OCI-LY7 (cell line): ENCODE measurements around the gene OTUD5. TPM values are rescaled to one million over a fixed set of nuclear protein-coding genes. Genes with fewer than 3 reads are reported as not detected.

ENCODE experiments used
- BruUV-seq: library from RNA; stranded (reverse); fragments of 400-500 nt; replicated peaks from 2 replicates; lab custom pipeline; 2021; lab: Mats Ljungman, UMichigan
- CTCF ChIA-PET: fragments of 300-600 bp; sonication (Branson Sonifier 250); formaldehyde crosslinking; loops from one replicate; lab custom pipeline; 2022; ENCODE audit warnings: antibody characterized with exemption; ENCODE audit not compliant: unreplicated experiment; lab: Charles Lee
- POLR2A ChIA-PET: fragments of 300-600 bp; sonication (Branson Sonifier 250); formaldehyde crosslinking; loops from one replicate; lab custom pipeline; 2022; ENCODE audit warnings: antibody characterized with exemption; lab: Charles Lee
- DNase-seq: peaks from one replicate; pipeline ENCODE4 v3.0.0-alpha.2; 2015; ENCODE audit warnings: low spot score
- H2AFZ ChIP-seq: fragments of 200-600 bp; sonication (generic), shearing (Covaris generic); 2 replicates; pipeline ENCODE4 v1.6.1; 2014; ENCODE audit warnings: mild to moderate bottlenecking, antibody characterized with exemption, low read length, moderate library complexity
- H3K27ac ChIP-seq: fragments of 200-600 bp; sonication (generic); 2 replicates; pipeline ENCODE4 v1.5.1; 2014; ENCODE audit warnings: mixed run types, low read depth, mild to moderate bottlenecking, moderate library complexity, low read length, inconsistent platforms; ENCODE audit not compliant: poor library complexity, severe bottlenecking
- H3K36me3 ChIP-seq: fragments of 200-600 bp; sonication (generic); 2 replicates; pipeline ENCODE4 v1.6.1; 2014; ENCODE audit warnings: mild to moderate bottlenecking, antibody characterized with exemption, low read length, moderate library complexity, mixed read lengths; ENCODE audit not compliant: insufficient read depth
- H3K4me1 ChIP-seq: fragments of 200-600 bp; sonication (generic); 2 replicates; pipeline ENCODE4 v1.5.1; 2014; ENCODE audit warnings: mild to moderate bottlenecking, low read length; ENCODE audit not compliant: insufficient read depth, poor library complexity, severe bottlenecking
- H3K4me2 ChIP-seq: fragments of 200-600 bp; sonication (generic); 2 replicates; pipeline ENCODE4 v1.6.1; 2014; ENCODE audit warnings: mild to moderate bottlenecking, low read length
- H3K4me3 ChIP-seq: fragments of 200-600 bp; sonication (generic); 2 replicates; pipeline ENCODE4 v1.5.1; 2014; ENCODE audit warnings: mild to moderate bottlenecking, low read depth, low read length; ENCODE audit not compliant: poor library complexity, severe bottlenecking
- H3K79me2 ChIP-seq: fragments of 200-600 bp; sonication (generic); 2 replicates; pipeline ENCODE4 v1.6.1; 2016; ENCODE audit warnings: low read depth, mild to moderate bottlenecking, low read length, moderate library complexity, mixed read lengths; ENCODE audit not compliant: insufficient read depth
- H3K9me2 ChIP-seq: fragments of 200-600 bp; sonication (generic); 2 replicates; pipeline ENCODE4 v1.6.1; 2016; ENCODE audit warnings: mild to moderate bottlenecking, low read length, mixed read lengths; ENCODE audit not compliant: insufficient read depth
- H3K9me3 ChIP-seq: fragments of 200-600 bp; sonication (generic); 2 replicates; pipeline ENCODE4 v1.6.1; 2014; ENCODE audit warnings: mild to moderate bottlenecking, mixed run types, low read length, mixed read lengths
- H4K20me1 ChIP-seq: fragments of 200-600 bp; sonication (generic); 2 replicates; pipeline ENCODE4 v1.6.1; 2014; ENCODE audit warnings: mild to moderate bottlenecking, antibody characterized with exemption, low read length, moderate library complexity, mixed read lengths; ENCODE audit not compliant: insufficient read depth
- EZH2phosphoT487 ChIP-seq: fragments of 200-600 bp; sonication (generic); IDR thresholded peaks from 2 replicates; pipeline ENCODE4 v1.6.1; 2018; ENCODE audit warnings: low read depth, borderline replicate concordance, mild to moderate bottlenecking, mixed run types, antibody characterized with exemption, low read length, moderate library complexity, mixed read lengths
- intact Hi-C: fragments of 100-400 bp; cut with micrococcal nuclease; formaldehyde crosslinking; loops from one replicate; pipeline ENCODE4 v1.10.0; 2022; ENCODE audit not compliant: unreplicated experiment
- total RNA-seq, 2 experiments: library from RNA; depleted of rRNA in 1 of 2; stranded (reverse); fragments of >200 nt in 1 of 2; shearing (Covaris generic) in 1 of 2; gene quantifications; 2 replicates each; pipeline ENCODE4 v1.2.3, GENCODE V29; 2014 to 2022
- TF ChIP-seq, protein P1 (sequence below): fragments of 200-600 bp; sonication (generic); conservative IDR thresholded peaks from 2 replicates; pipeline ENCODE4 v1.5.1; 2014; ENCODE audit warnings: mild to moderate bottlenecking, antibody characterized with exemption, low read length, moderate library complexity, mixed read lengths

OTUD5 gene
- total RNA-seq, 2 experiments from 2014 or later: 38.5 to 55.7 TPM

DNA sequence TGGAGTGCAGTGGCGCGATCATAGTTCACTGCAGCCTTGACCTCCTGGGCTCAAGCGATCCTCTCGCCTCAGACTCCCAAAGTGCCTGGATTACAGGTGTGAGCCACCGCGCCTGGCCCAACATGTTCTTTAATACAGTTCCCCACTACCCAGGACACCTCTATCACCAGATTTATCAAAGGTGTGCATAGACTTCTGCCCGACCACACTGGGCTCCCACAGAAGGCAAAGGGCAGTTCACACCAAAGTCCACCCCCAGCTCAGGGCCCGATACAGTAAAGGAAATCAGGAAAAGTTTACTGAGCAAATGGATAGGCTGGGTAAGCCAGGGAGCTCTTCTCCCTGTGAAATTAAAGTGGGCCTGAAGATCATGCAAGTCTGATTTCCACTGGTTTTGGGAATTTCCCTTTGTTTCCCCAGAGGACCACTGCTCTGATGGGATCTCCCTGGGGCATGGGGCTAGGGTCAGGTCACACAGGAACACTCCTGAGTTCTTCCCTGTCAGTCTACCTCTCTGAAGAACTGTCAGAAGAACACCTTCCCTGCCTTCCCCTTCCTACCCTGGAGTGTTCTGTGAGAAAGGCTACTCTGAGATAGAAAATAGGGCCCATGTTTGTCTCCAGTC lies 20.9 kb downstream of the OTUD5 start:
- H3K9me3 ChIP-seq: no peaks in the 10 kb centered on the region
- BruUV-seq: no TSS peak
- H3K9me2 ChIP-seq: no peaks in the 10 kb centered on the region
- H3K4me2 ChIP-seq: peak overlapping the region; percentile 88
- no peaks in the 10 kb centered on the region for H4K20me1 ChIP-seq
- H3K27ac ChIP-seq: peak overlapping the region; percentile 100
- H3K79me2 ChIP-seq: peaks cover 35% of the 10 kb centered on the region; the same call in 1 of the 2 replicates
- ChIA-PET CTCF (no interaction called here), POLR2A (interaction anchor here (1.0 to 1.7 kb wide), 3 partner anchors 22 to 38 kb away, joined by 3 to 5 read pairs (median 3); no protein-coding TSS in a partner anchor)
- peaks cover 82% of the 10 kb centered on the region for H3K4me1 ChIP-seq
- no peak overlapping the region for H2AFZ ChIP-seq
- intact Hi-C loops: loop anchor here (1.0 to 5.0 kb wide), 3 partner anchors 19 to 259 kb away; partner anchors contain the start of genes PQBP1 and TIMM17B
- DNase-seq: no peak
- TF ChIP-seq, protein P1, sequence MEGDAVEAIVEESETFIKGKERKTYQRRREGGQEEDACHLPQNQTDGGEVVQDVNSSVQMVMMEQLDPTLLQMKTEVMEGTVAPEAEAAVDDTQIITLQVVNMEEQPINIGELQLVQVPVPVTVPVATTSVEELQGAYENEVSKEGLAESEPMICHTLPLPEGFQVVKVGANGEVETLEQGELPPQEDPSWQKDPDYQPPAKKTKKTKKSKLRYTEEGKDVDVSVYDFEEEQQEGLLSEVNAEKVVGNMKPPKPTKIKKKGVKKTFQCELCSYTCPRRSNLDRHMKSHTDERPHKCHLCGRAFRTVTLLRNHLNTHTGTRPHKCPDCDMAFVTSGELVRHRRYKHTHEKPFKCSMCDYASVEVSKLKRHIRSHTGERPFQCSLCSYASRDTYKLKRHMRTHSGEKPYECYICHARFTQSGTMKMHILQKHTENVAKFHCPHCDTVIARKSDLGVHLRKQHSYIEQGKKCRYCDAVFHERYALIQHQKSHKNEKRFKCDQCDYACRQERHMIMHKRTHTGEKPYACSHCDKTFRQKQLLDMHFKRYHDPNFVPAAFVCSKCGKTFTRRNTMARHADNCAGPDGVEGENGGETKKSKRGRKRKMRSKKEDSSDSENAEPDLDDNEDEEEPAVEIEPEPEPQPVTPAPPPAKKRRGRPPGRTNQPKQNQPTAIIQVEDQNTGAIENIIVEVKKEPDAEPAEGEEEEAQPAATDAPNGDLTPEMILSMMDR: no peak
- TF ChIP-seq EZH2phosphoT487: no peak
- peak overlapping the region; percentile 60 for H3K4me3 ChIP-seq
- H3K36me3 ChIP-seq: peaks cover 62% of the 10 kb centered on the region

DNA sequence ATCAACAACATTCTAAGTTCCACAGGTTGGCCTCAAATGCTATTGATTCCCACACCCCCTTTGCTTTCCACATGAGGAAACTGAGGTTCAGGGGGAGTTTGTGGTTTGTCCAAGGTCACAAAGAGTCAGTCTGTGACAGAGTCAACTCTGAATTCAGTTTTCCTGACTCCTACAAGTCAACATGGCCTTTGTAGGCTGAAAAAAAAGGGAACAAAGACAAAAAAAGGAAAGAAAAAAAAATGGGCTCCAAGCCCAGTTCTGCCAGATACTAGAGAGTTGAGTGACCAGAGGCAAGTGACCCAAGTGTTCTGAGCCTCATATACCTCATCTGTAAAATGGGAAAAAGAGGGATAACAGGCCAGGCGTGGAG lies 22.1 kb downstream of the OTUD5 start:
- CTCF ChIA-PET: no interaction called here
- Histone ChIP-seq H2AFZ (no peak overlapping the region), H3K79me2 (peaks cover 23% of the 10 kb centered on the region; the same call in 1 of the 2 replicates), H3K4me2 (0 out of 2 replicates have a peak overlapping the region, but pooled peaks have one; percentile 13), H3K4me3 (no peak overlapping the region), H3K9me2 (no peaks in the 10 kb centered on the region), H3K27ac (peak overlapping the region; percentile 75), H3K4me1 (peaks cover 69% of the 10 kb centered on the region), H3K36me3 (peaks cover 63% of the 10 kb centered on the region), H4K20me1 (no peaks in the 10 kb centered on the region), H3K9me3 (no peaks in the 10 kb centered on the region)
- intact Hi-C loops: loop anchor here (5.0 kb wide), 2 partner anchors 38 to 258 kb away; partner anchors contain the start of genes PQBP1 and TIMM17B
- POLR2A ChIA-PET: no interaction called here
- no TSS peak for BruUV-seq
- no peak for DNase-seq
- TF ChIP-seq, protein P1: no peak
- no peak for TF ChIP-seq EZH2phosphoT487
